Endometrial microvascular endothelial cells (primary cell): Measurements from ENCODE around the gene MRPL33. TPM values are rescaled to one million over a fixed set of nuclear protein-coding genes. Genes with fewer than 3 reads are reported as not detected.

Experiments used
- in situ Hi-C: cut with HindIII; loops from 2 replicates; pipeline ENCODE4 v1.10.0; 2017; ENCODE audit warnings: low sequenced_read_pairs, low pct_unique_long_range_greater_than_20kb; ENCODE audit errors: inconsistent ontology term
- total RNA-seq: library from RNA; depleted of rRNA; stranded (reverse); fragments of >200 nt; gene quantifications from one replicate; pipeline ENCODE4 v1.2.3, GENCODE V29; 2015; ENCODE audit errors: inconsistent ontology term

MRPL33 gene
- total RNA-seq, 1 donor from 2014 or later, result 126 TPM

GRCh38 chr2:27799646-27800010, 28.1 kb downstream of the MRPL33 start:
- in situ Hi-C loops, result no loop called here

GRCh38 chr2:27800856-27801255, 29.3 kb downstream of the MRPL33 start:
- in situ Hi-C loops, result no loop called here

DNA sequence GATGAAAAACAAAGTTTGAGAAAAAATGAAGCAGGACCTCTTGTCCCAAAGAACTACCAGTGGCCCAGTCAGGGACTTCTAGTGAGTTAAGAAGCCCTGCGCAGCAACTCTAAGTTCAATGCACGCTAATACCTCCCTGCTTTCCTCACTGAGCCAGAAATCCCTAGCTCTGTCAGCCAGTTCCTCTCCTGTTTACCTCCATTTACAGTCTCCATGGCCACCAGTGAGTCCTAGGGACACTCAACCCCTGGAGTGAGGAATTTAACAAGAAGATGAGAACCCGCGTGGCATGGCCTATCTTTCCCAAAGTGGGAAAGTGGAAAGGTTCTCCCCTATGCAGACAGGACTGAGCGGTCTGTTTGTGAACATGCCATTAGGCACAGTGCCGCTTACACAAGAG, 31.0 kb downstream of the MRPL33 start:
- in situ Hi-C loops, result no loop called here

DNA sequence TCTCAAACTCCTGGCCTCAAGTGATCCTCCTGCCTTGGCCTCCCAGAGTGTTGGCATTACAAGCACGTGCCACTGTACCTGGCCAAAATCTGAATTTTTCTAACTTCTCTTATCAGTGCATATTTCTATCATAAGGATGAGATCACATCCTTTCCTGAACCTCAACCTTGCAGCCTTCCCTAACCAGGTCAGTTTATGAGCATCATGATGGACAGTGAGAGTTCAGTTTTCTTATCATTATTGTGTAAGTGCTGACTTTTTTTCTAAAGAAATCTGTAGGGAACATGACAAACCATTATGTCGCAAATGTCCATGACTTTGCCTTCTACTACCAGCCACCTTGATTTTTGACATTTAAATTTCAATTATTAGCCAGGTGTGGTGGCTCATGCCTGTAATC, 31.5 kb downstream of the MRPL33 start:
- in situ Hi-C loops, result no loop called here

DNA sequence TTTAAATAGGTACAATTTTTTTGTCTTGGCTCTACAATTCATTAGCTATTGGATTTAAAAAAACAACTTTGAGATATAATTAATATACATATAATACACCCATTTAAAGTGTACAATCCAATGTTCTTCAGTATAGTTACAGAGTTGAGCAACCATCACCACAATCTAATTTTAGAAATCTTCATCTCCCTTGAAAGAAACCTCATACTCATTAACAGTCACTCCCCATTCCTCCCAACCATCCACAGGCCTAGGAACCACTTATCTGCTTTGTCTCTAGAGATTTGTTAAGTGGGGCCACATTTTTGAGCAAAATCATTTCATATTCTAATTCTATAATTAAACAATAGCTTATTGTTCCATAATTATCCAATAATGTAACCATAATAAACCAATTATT, 32.6 kb downstream of the MRPL33 start:
- in situ Hi-C loops, result no loop called here

DNA sequence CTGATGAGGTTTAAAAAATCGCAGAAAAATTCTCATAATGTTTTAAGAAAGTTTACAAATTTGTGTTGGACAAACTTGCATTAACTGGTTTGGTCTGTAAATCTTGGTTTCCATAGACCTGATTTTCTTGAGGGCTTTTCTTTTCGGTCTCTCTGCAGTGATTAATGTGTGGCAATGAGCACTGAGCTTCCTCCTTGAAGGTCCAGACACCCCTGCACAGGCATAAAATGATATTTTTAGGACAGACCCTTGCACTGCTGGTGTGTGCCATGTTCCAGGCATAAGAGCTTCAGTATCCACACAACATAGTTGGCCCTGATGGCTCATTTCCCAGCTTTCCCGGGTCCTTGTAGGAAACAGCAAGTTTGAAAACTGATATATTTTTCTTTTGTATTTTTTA, 33.7 kb downstream of the MRPL33 start:
- in situ Hi-C loops, result no loop called here

- in situ Hi-C loops, result no loop called here
Measured at GRCh38 chr2:27806311-27807059, 35.0 kb downstream of the MRPL33 start.

DNA sequence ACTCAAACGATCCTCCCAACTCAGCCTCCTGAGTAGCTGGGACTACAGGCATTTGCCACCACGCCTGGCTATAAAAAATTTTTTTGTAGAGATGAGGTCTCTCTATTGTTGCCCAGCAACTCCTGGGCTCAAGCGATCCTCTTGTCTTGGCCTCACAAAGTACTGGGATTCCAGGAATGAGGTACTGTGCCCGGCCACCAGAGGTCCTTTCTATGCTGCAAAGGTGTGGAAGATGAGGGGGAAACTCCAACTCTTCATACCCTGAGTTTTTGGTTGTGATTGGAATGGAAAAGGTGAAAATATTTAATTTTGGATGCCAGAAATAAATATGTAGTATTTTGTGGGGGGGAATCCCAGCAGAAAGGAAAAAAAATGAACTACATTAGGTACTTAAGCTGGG, 36.0 kb downstream of the MRPL33 start:
- in situ Hi-C loops, result no loop called here

DNA sequence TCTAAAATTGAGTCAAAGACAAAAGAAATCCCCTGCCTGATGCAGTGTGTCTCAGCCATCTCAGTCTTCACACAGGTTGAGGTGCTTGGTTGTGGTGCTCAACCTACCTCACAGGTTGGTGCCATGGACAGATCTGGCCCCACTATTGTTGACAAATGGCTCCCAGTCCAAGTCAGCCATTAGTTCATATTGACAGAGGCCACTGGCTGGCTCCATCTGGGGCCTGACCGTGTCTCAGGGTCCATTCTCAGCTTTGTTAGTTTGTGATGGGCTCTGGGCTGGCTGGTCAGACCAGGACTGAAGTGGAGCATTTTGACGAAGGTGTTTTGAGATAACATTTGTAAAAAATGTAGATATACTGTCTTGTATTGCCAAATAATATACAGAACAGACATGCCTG, 36.9 kb downstream of the MRPL33 start:
- in situ Hi-C loops, result no loop called here

GRCh38 chr2:27808984-27809383, 37.5 kb downstream of the MRPL33 start:
- in situ Hi-C loops, result no loop called here

DNA sequence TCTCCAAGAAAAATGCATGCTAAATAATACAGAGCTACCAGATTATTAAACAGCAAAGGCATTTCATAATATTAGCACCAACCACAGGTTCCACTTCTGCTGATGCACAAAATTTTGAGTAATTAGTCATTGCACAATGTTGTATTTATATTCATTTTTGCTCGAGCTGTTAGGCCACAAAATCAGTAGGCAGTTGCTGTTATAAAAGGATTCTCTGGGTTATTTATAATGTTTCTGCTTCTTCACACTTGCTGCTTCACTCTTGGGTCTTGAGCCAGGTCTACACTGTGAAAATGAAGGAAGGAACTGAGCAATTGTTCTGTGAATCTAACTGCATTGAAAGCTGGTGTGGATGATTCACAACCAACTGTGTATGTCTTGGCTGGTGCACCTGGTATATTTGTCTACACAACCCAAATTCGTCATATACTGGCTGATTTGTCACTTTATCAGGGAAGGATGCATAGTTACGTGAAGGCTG, 38.3 kb downstream of the MRPL33 start:
- in situ Hi-C loops, result no loop called here

- in situ Hi-C loops, result no loop called here
Measured at GRCh38 chr2:27810455-27810854, 38.9 kb downstream of the MRPL33 start.

GRCh38 chr2:27811768-27812167, 40.2 kb downstream of the MRPL33 start:
- in situ Hi-C loops, result no loop called here

- in situ Hi-C loops, result no loop called here
Measured at GRCh38 chr2:27814758-27815157, 43.2 kb downstream of the MRPL33 start.

GRCh38 chr2:27815860-27816438, 44.4 kb downstream of the MRPL33 start:
- in situ Hi-C loops, result no loop called here

DNA sequence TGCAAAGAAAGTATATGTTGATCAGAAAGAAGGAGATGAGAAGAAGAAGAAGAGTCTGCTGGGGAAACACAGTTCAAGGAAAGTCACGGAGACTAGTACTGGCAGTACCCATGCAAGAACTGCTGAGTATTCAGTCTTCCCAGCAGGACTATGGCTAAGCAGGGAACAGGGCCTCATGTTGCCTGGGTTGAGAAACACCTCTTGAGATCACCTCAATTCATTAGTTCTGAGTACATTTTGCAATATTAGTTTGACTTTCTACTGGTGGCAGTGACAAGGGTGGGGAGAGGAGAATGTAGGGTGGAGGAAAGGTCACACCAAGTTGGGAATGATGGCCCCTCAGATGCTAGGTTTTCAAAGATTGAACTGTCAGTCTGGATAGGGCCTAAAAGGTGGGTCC, 50.5 kb downstream of the MRPL33 start:
- in situ Hi-C loops, result no loop called here

- in situ Hi-C loops, result no loop called here
Measured at GRCh38 chr2:27823135-27823534, 51.6 kb downstream of the MRPL33 start.

DNA sequence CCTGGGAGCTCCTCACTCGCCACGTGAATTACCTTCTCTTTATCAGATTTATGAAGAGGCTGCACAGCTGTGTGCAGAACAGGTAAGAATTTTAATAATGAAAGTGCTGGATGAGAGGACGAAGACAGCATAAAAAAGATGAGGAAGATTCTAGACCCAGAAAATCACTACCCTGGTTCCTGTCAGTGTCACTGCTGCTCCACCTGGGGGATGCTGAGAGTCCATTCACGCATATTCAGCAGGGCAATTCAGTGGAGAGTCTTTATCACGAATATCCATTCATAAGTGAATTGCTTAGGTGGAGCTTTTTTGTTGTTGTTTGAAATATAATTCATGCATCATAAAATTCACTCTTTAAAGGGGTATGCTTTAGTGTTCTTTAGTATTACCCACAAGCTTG, 52.0 kb downstream of the MRPL33 start:
- in situ Hi-C loops, result no loop called here

GRCh38 chr2:27824401-27824800, 52.9 kb downstream of the MRPL33 start:
- in situ Hi-C loops, result no loop called here

GRCh38 chr2:27828305-27828704, 56.8 kb downstream of the MRPL33 start:
- in situ Hi-C loops, result no loop called here
